ENCODE results near the gene TRAPPC1. TPM values are rescaled to one million over a fixed set of nuclear protein-coding genes. Genes with fewer than 3 reads are reported as not detected.

TRAPPC1 gene
- total and polyA plus RNA-seq, 2 experiments from 2014 or later = 45.2 to 234 TPM

DNA sequence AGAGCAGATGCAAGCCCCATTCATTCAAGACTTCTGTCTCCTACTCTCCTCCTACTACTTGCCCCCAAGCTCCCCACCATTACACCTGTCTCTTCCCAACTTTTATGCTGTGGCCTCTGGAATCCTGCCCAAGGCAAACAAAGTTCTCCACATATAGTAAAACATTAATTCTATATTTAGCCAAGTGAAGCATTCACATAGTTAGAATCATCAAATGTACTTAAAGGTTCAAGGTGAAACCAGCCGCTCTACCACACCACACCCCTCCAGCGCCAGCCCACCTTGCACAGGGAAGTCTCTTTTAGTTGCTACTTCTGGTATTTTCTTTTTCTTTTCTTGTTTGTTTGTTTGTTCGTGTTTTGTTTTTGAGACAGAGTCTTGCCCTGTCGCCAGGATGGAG lies 45.3 kb upstream of the TRAPPC1 start (continued):
- TF ChIP-seq CTCF (conservative IDR thresholded peaks at IDR 0.05; ENCODE audit: low read depth in 2 of 2) (no peak), REST (IDR thresholded peaks at IDR 0.05; ENCODE audit: unreplicated experiment) (no peak), STAT1 (IDR thresholded peaks at IDR 0.05; ENCODE audit: unreplicated experiment) (no peak)

DNA sequence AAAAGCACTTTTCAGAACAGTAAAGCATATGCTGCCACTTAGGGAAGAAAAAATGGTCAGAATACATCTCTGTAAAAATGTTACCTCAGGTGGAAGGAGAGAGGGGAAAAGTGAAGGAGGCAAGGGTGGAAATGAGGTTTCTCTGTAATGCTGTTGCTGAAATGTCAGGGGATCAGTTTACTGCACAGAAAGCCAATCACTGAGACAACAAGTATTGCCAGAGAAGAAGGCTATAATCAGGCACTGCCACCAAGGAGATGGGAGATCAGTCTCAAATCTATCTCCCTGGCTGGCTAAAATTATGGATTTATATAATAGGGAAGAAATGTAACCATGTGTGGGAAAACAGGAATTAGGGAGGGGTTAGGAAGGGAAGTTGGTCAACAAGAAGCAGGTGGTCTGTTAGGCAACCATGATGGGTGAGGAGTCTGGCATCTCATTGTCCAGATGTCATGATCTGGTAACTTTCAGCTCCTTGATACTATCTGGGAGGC lies 42.9 kb upstream of the TRAPPC1 start:
- no peaks in the 10 kb centered on the region for H3K79me2 ChIP-seq (replicated peaks; ENCODE audit: insufficient read depth)
- Mint-ChIP-seq H3K27me3 (ENCODE audit: insufficient read depth, low read depth, poor library complexity) (peaks cover 13% of the 10 kb centered on the region), H3K9me3 (peaks cover 14% of the 10 kb centered on the region), H3K4me1 (no peaks in the 10 kb centered on the region), H3K4me3 (no peak overlapping the region), H3K27ac (no peak overlapping the region), H3K36me3 (ENCODE audit: low read depth) (no peaks in the 10 kb centered on the region)
- no peak overlapping the region for H3K4me3 ChIP-seq
- TF ChIP-seq JUNB (IDR thresholded peaks at IDR 0.05; ENCODE audit: unreplicated experiment) = no peak
- no peak for TF ChIP-seq POLR2AphosphoS5 (IDR thresholded peaks at IDR 0.05; ENCODE audit: low read depth)
- TF ChIP-seq EZH2phosphoT487 (IDR thresholded peaks at IDR 0.05; ENCODE audit: unreplicated experiment) = no peak
- TF ChIP-seq STAT1 (IDR thresholded peaks at IDR 0.05; ENCODE audit: unreplicated experiment) = no peak
- TF ChIP-seq, protein P1, sequence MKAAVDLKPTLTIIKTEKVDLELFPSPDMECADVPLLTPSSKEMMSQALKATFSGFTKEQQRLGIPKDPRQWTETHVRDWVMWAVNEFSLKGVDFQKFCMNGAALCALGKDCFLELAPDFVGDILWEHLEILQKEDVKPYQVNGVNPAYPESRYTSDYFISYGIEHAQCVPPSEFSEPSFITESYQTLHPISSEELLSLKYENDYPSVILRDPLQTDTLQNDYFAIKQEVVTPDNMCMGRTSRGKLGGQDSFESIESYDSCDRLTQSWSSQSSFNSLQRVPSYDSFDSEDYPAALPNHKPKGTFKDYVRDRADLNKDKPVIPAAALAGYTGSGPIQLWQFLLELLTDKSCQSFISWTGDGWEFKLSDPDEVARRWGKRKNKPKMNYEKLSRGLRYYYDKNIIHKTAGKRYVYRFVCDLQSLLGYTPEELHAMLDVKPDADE (IDR thresholded peaks at IDR 0.05) = no peak
- no peak for TF ChIP-seq NANOG (IDR thresholded peaks at IDR 0.05; ENCODE audit: borderline replicate concordance)
- TF ChIP-seq ZNF114 (CRISPR knock-in tag; IDR thresholded peaks at IDR 0.05) = no peak
- TF ChIP-seq ZNF331 (CRISPR knock-in tag; IDR thresholded peaks at IDR 0.05; ENCODE audit: low read depth) = no peak
- no peak overlapping the region for H2AFZ ChIP-seq
- no peak for ATAC-seq
- no peaks in the 10 kb centered on the region for H4K20me1 ChIP-seq (replicated peaks; ENCODE audit: insufficient read depth)
- H3K9me2 ChIP-seq (ENCODE audit: insufficient read depth) = no peaks in the 10 kb centered on the region
- H3K27me3 ChIP-seq (ENCODE audit: insufficient read depth) = no peaks in the 10 kb centered on the region
- no peak overlapping the region for H3K4me2 ChIP-seq
- no peaks in the 10 kb centered on the region for H3F3A ChIP-seq (replicated peaks; ENCODE audit: low read depth)
- H3K27ac ChIP-seq (ENCODE audit: low read depth) = no peak overlapping the region
- DNase-seq (ENCODE audit: low spot score) = no peak
- no peaks in the 10 kb centered on the region for H3K36me3 ChIP-seq (ENCODE audit: insufficient read depth)
- H3K4me1 ChIP-seq (ENCODE audit: insufficient read depth) = no peaks in the 10 kb centered on the region

All from GM23338 (cell line).